Thymus (tissue), 11 donors: Measurements from ENCODE around the gene ERC2. TPM values are rescaled to one million over a fixed set of nuclear protein-coding genes. Genes with fewer than 3 reads are reported as not detected.

Source experiments
- DNase-seq, 9 donors: peaks; one replicate each; pipeline ENCODE4 v3.0.0-alpha.2; 2013; ENCODE audit warnings: low spot score in 9 of 9, low read depth in 6 of 9, missing footprints in 1 of 9
- H3K27ac ChIP-seq, 2 donors: one replicate each; pipeline ENCODE4 v1.5.1; 2013; ENCODE audit warnings: control low read depth in 1 of 2, low read depth in 1 of 2, low read length in 1 of 2, mild to moderate bottlenecking in 1 of 2, moderate library complexity in 1 of 2
- H3K27me3 ChIP-seq, 2 donors: one replicate each; pipeline ENCODE4 v1.5.1; 2013; ENCODE audit warnings: low read length in 1 of 2; ENCODE audit not compliant: control insufficient read depth in 2 of 2, insufficient read depth in 1 of 2
- H3K36me3 ChIP-seq, 2 donors: one replicate each; pipeline ENCODE4 v1.5.1; 2013; ENCODE audit warnings: low read length in 1 of 2, mild to moderate bottlenecking in 1 of 2, moderate library complexity in 1 of 2; ENCODE audit not compliant: control insufficient read depth in 2 of 2, insufficient read depth in 2 of 2
- H3K4me1 ChIP-seq, 2 donors: one replicate each; pipeline ENCODE4 v1.5.1; 2013; ENCODE audit warnings: low read length in 2 of 2; ENCODE audit not compliant: control insufficient read depth in 2 of 2, insufficient read depth in 2 of 2
- H3K4me3 ChIP-seq, 2 donors: one replicate each; pipeline ENCODE4 v1.5.1; 2013; ENCODE audit warnings: low read length in 2 of 2, control low read depth in 1 of 2, mild to moderate bottlenecking in 1 of 2
- H3K9me3 ChIP-seq, 2 donors: one replicate each; pipeline ENCODE4 v1.5.1; 2013; ENCODE audit warnings: low read length in 1 of 2, mild to moderate bottlenecking in 1 of 2; ENCODE audit not compliant: control insufficient read depth in 2 of 2, insufficient read depth in 1 of 2
- WGBS: extraction: QIAGEN DNeasy Blood & Tissue Kit; methylation state at CpG from one replicate; pipeline ENCODE4 v1.1.7; 2013; 5-methylcytosine and 5-hydroxymethylcytosine counted together
- polyA plus RNA-seq: library from polyadenylated mRNA; stranded (reverse); fragments of 200-250 nt; gene quantifications from one replicate; pipeline ENCODE4 v1.2.3, GENCODE V29; 2013
- total RNA-seq: library from RNA; stranded (reverse); fragments of 120-200 nt; gene quantifications from one replicate; pipeline ENCODE4 v1.2.4, GENCODE V29; 2013
- donor health status: healthy.

ERC2 gene
- total and polyA plus RNA-seq, 2 donors, result 0.28 to 0.50 TPM

DNA sequence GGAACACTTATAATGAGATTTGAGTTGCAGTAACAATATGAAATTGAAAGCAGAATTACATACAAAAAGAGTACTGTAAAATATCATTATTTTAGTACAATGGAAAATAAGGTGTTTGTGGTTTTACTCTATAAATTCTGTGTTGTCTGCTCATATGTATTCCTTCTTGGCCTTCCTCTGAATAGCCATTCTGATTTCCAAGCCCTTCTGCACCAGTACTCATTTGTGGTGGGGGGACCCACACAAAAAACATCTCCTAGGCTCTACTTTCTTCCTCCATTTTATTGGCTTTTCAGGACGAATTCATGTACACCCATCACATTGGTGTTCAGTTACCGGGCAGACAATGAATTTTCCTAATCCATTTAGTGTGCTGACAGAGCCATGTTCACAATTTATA is 338.2 kb downstream of the ERC2 start:
- Histone ChIP-seq H3K36me3 (no peaks in the 10 kb centered on the region), H3K4me1 (no peaks in the 10 kb centered on the region), H3K27ac (no peak overlapping the region), H3K4me3 (no peak overlapping the region), H3K27me3 (no peaks in the 10 kb centered on the region), H3K9me3 (no peaks in the 10 kb centered on the region)
- no peak for DNase-seq
- 93% methylated on average over 2 of the region's 2 CpGs for WGBS

- no peaks in the 10 kb centered on the region for H3K36me3 ChIP-seq
- no peak for DNase-seq
- H3K4me1 ChIP-seq, result no peaks in the 10 kb centered on the region
- H3K4me3 ChIP-seq, result no peak overlapping the region
- no peak overlapping the region for H3K27ac ChIP-seq
- no peaks in the 10 kb centered on the region for H3K9me3 ChIP-seq
- no peaks in the 10 kb centered on the region for H3K27me3 ChIP-seq
Measured at GRCh38 chr3:56126632-56127031, 341.6 kb downstream of the ERC2 start.

GRCh38 chr3:56125358-56126005 is 342.8 kb downstream of the ERC2 start:
- Histone ChIP-seq H3K36me3 (no peaks in the 10 kb centered on the region), H3K27ac (no peak overlapping the region), H3K9me3 (no peaks in the 10 kb centered on the region), H3K4me1 (no peaks in the 10 kb centered on the region), H3K4me3 (no peak overlapping the region), H3K27me3 (no peaks in the 10 kb centered on the region)
- 86% methylated on average over 5 of the region's 5 CpGs for WGBS
- DNase-seq, result no peak

DNA sequence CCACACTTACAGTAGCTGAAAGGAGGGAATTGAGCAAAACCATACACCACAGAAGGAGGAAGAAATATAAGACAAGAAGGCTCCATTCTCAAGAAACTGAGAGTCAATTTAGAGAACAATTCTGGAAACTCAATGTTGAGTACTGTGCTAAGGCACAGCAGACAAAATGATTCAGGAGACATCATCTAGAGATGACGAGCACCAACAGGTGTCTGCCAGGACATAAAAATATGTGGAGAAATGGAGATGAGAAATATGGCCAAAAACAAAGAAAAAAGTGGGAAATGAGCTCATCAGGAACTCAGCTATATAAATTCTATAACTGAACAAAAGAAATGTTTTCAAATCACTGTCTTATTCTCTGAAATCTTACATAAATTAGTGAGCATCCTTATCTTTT is 343.7 kb downstream of the ERC2 start:
- H3K27ac ChIP-seq, result no peak overlapping the region
- no peak overlapping the region for H3K4me3 ChIP-seq
- H3K36me3 ChIP-seq, result no peaks in the 10 kb centered on the region
- H3K4me1 ChIP-seq, result no peaks in the 10 kb centered on the region
- no peaks in the 10 kb centered on the region for H3K27me3 ChIP-seq
- DNase-seq, result no peak
- 86% methylated on average over 1 of the region's 1 CpG for WGBS
- H3K9me3 ChIP-seq, result no peaks in the 10 kb centered on the region

DNA sequence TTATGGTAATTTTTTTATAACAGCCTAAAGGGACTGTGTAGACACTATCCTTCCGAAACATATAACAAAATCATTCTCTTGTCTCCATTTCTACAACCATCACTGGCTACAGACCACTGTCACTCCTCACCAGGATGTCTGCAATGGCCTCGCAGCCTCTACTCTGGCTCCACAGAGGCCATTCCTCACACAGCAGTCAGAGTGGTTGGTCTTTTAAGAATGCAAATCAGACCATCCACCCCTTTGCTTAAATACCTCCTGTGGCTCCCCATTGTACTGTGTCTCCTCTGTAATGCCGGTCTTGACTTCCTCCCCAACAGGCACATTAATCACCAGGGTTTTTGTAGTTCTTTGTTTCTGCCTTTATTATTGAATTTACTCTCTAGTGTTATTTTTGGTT is 344.8 kb downstream of the ERC2 start:
- 90% methylated on average over 3 of the region's 3 CpGs for WGBS
- Histone ChIP-seq H3K9me3 (no peaks in the 10 kb centered on the region), H3K4me3 (no peak overlapping the region), H3K36me3 (no peaks in the 10 kb centered on the region), H3K4me1 (no peaks in the 10 kb centered on the region), H3K27me3 (no peaks in the 10 kb centered on the region), H3K27ac (no peak overlapping the region)
- no peak for DNase-seq

- H3K27ac ChIP-seq, result no peak overlapping the region
- no peaks in the 10 kb centered on the region for H3K27me3 ChIP-seq
- H3K4me3 ChIP-seq, result no peak overlapping the region
- 85% methylated on average over 2 of the region's 2 CpGs for WGBS
- no peaks in the 10 kb centered on the region for H3K36me3 ChIP-seq
- H3K9me3 ChIP-seq, result no peaks in the 10 kb centered on the region
- no peaks in the 10 kb centered on the region for H3K4me1 ChIP-seq
- DNase-seq, result no peak
Measured at GRCh38 chr3:56122911-56123310, 345.4 kb downstream of the ERC2 start.

GRCh38 chr3:56121716-56122115 is 346.6 kb downstream of the ERC2 start:
- Histone ChIP-seq H3K4me1 (no peaks in the 10 kb centered on the region), H3K27me3 (no peaks in the 10 kb centered on the region), H3K36me3 (no peaks in the 10 kb centered on the region), H3K27ac (no peak overlapping the region), H3K9me3 (no peaks in the 10 kb centered on the region), H3K4me3 (no peak overlapping the region)
- WGBS, result 89% methylated on average over 2 of the region's 2 CpGs
- DNase-seq, result no peak

GRCh38 chr3:56119575-56120349 is 348.5 kb downstream of the ERC2 start:
- H3K36me3 ChIP-seq, result no peaks in the 10 kb centered on the region
- H3K27me3 ChIP-seq, result no peaks in the 10 kb centered on the region
- H3K9me3 ChIP-seq, result no peaks in the 10 kb centered on the region
- no peak overlapping the region for H3K4me3 ChIP-seq
- no peak overlapping the region for H3K27ac ChIP-seq
- no peaks in the 10 kb centered on the region for H3K4me1 ChIP-seq
- 90% methylated on average over 5 of the region's 5 CpGs for WGBS
- no peak for DNase-seq

DNA sequence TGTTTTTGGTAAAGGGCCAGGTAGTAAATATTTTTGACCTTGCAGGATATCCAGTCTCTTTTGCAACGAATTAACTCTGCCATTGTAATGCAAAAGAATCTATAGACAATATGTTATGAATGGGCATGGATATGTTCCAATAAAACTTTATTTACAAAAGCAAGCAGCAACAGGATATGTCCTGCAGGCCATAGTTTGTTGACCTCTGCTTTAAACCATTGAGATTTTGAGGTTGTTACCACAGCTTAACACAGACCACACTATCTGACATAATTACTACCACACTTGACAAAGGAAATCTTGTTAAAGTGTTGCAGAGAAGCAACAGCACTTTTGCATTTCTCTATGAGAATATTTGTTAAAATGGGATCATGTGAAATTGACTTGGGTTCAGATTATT is 349.3 kb downstream of the ERC2 start:
- H3K4me3 ChIP-seq, result no peak overlapping the region
- H3K9me3 ChIP-seq, result no peaks in the 10 kb centered on the region
- 69% methylated on average over 1 of the region's 1 CpG for WGBS

More for the DNA sequence above, 349.3 kb downstream of the ERC2 start:
- H3K27me3 ChIP-seq, result no peaks in the 10 kb centered on the region
- no peak for DNase-seq
- H3K4me1 ChIP-seq, result no peaks in the 10 kb centered on the region
- no peaks in the 10 kb centered on the region for H3K36me3 ChIP-seq
- no peak overlapping the region for H3K27ac ChIP-seq
